HL-60 (cell line): Measurements from ENCODE around the gene PEX26.

Experiments
- DNase-seq, 2 experiments: peaks; one replicate each; pipeline ENCODE4 v3.0.0-alpha.2; 2010 to 2020; ENCODE audit warnings: low read depth in 1 of 2, low spot score in 1 of 2
- H3K27ac ChIP-seq: fragments of 250-450 bp; sonication (Bioruptor Pico); replicated peaks from 2 replicates; pipeline ENCODE4 v1.5.1; 2020; ENCODE audit warnings: mild to moderate bottlenecking, moderate library complexity
- H3K27me3 ChIP-seq: fragments of 250-450 bp; sonication (Bioruptor Pico); 2 replicates; pipeline ENCODE4 v1.5.1; 2021; ENCODE audit warnings: mild to moderate bottlenecking, moderate library complexity; ENCODE audit not compliant: insufficient read depth, poor library complexity, severe bottlenecking
- H3K4me3 ChIP-seq: replicated peaks from 2 replicates; pipeline ENCODE4 v1.5.1; 2011; ENCODE audit warnings: mild to moderate bottlenecking, control low read depth, low read length; ENCODE audit not compliant: insufficient read depth
- CTCF ChIP-seq: IDR thresholded peaks from one replicate; pipeline ENCODE4 v1.5.1; 2011; ENCODE audit warnings: low read length, control low read depth, inconsistent platforms; ENCODE audit not compliant: insufficient read depth
- GABPA ChIP-seq: IDR thresholded peaks from 2 replicates; pipeline ENCODE4 v1.6.1; 2012; ENCODE audit warnings: low read depth
- POLR2AphosphoS5 ChIP-seq: IDR thresholded peaks from 2 replicates; pipeline ENCODE4 v1.6.1; 2012; ENCODE audit warnings: low read depth
- REST ChIP-seq: IDR thresholded peaks from 2 replicates; pipeline ENCODE4 v1.6.1; 2012; ENCODE audit warnings: low read depth; ENCODE audit not compliant: insufficient replicate concordance
- SPI1 ChIP-seq: IDR thresholded peaks from 2 replicates; pipeline ENCODE4 v1.6.1; 2012; ENCODE audit warnings: low read depth, mild to moderate bottlenecking, borderline replicate concordance

Gene PEX26

GRCh38 chr22:18082467-18082866, 4.7 kb downstream of the PEX26 start:
- H3K27ac ChIP-seq: no peak overlapping the region
- no peak for DNase-seq
- TF ChIP-seq CTCF: no peak
- no peak for TF ChIP-seq POLR2AphosphoS5
- no peak for TF ChIP-seq GABPA
- TF ChIP-seq SPI1: no peak
- TF ChIP-seq REST: no peak
- no peaks in the 10 kb centered on the region for H3K27me3 ChIP-seq
- H3K4me3 ChIP-seq: no peak overlapping the region

GRCh38 chr22:18083406-18083805, 5.6 kb downstream of the PEX26 start:
- Histone ChIP-seq H3K27me3 (no peaks in the 10 kb centered on the region), H3K4me3 (no peak overlapping the region), H3K27ac (no peak overlapping the region)
- TF ChIP-seq CTCF: no peak
- no peak for TF ChIP-seq POLR2AphosphoS5
- DNase-seq: no peak

GRCh38 chr22:18085188-18085587, 7.4 kb downstream of the PEX26 start:
- TF ChIP-seq CTCF (no peak), POLR2AphosphoS5 (no peak), REST (no peak), SPI1 (no peak), GABPA (no peak)
- DNase-seq: no peak
- Histone ChIP-seq H3K27me3 (no peaks in the 10 kb centered on the region), H3K27ac (no peak overlapping the region), H3K4me3 (no peak overlapping the region)

GRCh38 chr22:18087350-18087855, 9.6 kb downstream of the PEX26 start:
- H3K27ac ChIP-seq: no peak overlapping the region
- no peaks in the 10 kb centered on the region for H3K27me3 ChIP-seq
- no peak for TF ChIP-seq REST
- no peak for TF ChIP-seq GABPA
- TF ChIP-seq SPI1: no peak
- no peak for TF ChIP-seq CTCF
- no peak for TF ChIP-seq POLR2AphosphoS5
- no peak overlapping the region for H3K4me3 ChIP-seq
- DNase-seq: no peak
